Liver (tissue), 9 donors: Measurements from ENCODE around the gene MS4A12. TPM values are rescaled to one million over a fixed set of nuclear protein-coding genes. Genes with fewer than 3 reads are reported as not detected.

Experiments
- DNase-seq: peaks from one replicate; pipeline ENCODE4 v3.0.0-alpha.2; 2017; ENCODE audit warnings: low spot score
- H3K27ac ChIP-seq, 2 donors: one replicate each; pipeline ENCODE4 v1.7.0; 2013; ENCODE audit warnings: inconsistent platforms in 2 of 2, low read length in 2 of 2, control low read depth in 1 of 2, low read depth in 1 of 2, mild to moderate bottlenecking in 1 of 2
- H3K27me3 ChIP-seq, 4 donors: one replicate each; pipeline versions ENCODE4 v1.6.1 to v1.7.0; 2013; ENCODE audit warnings: low read length in 3 of 4, inconsistent platforms in 1 of 4, mild to moderate bottlenecking in 1 of 4, moderate library complexity in 1 of 4; ENCODE audit not compliant: control insufficient read depth in 4 of 4, insufficient read depth in 4 of 4
- H3K36me3 ChIP-seq, 4 donors: one replicate each; pipeline versions ENCODE4 v1.6.1 to v1.7.0; 2013; ENCODE audit warnings: low read length in 3 of 4, mild to moderate bottlenecking in 3 of 4, low read depth in 1 of 4, moderate library complexity in 1 of 4; ENCODE audit not compliant: control insufficient read depth in 4 of 4, insufficient read depth in 3 of 4
- H3K4me1 ChIP-seq, 4 donors: one replicate each; pipeline versions ENCODE4 v1.6.1 to v1.7.0; 2013; ENCODE audit warnings: low read length in 3 of 4, mild to moderate bottlenecking in 3 of 4, moderate library complexity in 1 of 4; ENCODE audit not compliant: control insufficient read depth in 4 of 4, insufficient read depth in 4 of 4
- H3K4me3 ChIP-seq, 3 donors: one replicate each; pipeline versions ENCODE4 v1.6.1 to v1.7.0; 2013; ENCODE audit warnings: low read length in 3 of 3, control low read depth in 1 of 3, low read depth in 1 of 3, mild to moderate bottlenecking in 1 of 3
- H3K9ac ChIP-seq, 2 donors: one replicate each; pipeline ENCODE4 v1.7.0; 2013; ENCODE audit warnings: low read length in 2 of 2, mild to moderate bottlenecking in 2 of 2, moderate library complexity in 2 of 2, control low read depth in 1 of 2, low read depth in 1 of 2
- H3K9me3 ChIP-seq, 4 donors: one replicate each; pipeline versions ENCODE4 v1.6.1 to v1.7.0; 2013; ENCODE audit warnings: low read length in 3 of 4; ENCODE audit not compliant: control insufficient read depth in 4 of 4
- EGR1 ChIP-seq, 2 donors: IDR thresholded peaks; 2 replicates each; pipeline ENCODE4 v1.6.1; 2016 to 2018; ENCODE audit warnings: antibody characterized with exemption in 2 of 2, low read depth in 2 of 2
- FOXA2 ChIP-seq: IDR thresholded peaks from 2 replicates; pipeline ENCODE4 v1.6.1; 2016; ENCODE audit warnings: antibody characterized with exemption
- GABPA ChIP-seq, 2 donors: IDR thresholded peaks in 1 of 2; conservative IDR thresholded peaks in 1 of 2; 2 replicates each; pipeline ENCODE4 v1.6.1; 2016; ENCODE audit warnings: antibody characterized with exemption in 2 of 2, mild to moderate bottlenecking in 1 of 2, moderate library complexity in 1 of 2
- HNF4A ChIP-seq, 2 donors: conservative IDR thresholded peaks; 2 replicates each; pipeline ENCODE4 v1.6.1; 2016; ENCODE audit warnings: antibody characterized with exemption in 2 of 2, mild to moderate bottlenecking in 2 of 2
- NR2F2 ChIP-seq: IDR thresholded peaks from 2 replicates; pipeline ENCODE4 v1.6.1; 2016; ENCODE audit warnings: antibody characterized with exemption
- RAD21 ChIP-seq, 2 donors: IDR thresholded peaks; 2 replicates each; pipeline ENCODE4 v1.6.1; 2016; ENCODE audit warnings: antibody characterized with exemption in 2 of 2, mild to moderate bottlenecking in 2 of 2
- RXRA ChIP-seq, 2 donors: IDR thresholded peaks; 2 replicates each; pipeline ENCODE4 v1.6.1; 2017 to 2018; ENCODE audit warnings: antibody characterized with exemption in 2 of 2, mild to moderate bottlenecking in 1 of 2
- SP1 ChIP-seq: IDR thresholded peaks from 2 replicates; pipeline ENCODE4 v1.6.1; 2018; ENCODE audit warnings: antibody characterized with exemption, mild to moderate bottlenecking
- TAF1 ChIP-seq: conservative IDR thresholded peaks from 2 replicates; pipeline ENCODE4 v1.6.1; 2016; ENCODE audit warnings: antibody characterized with exemption, mild to moderate bottlenecking
- YY1 ChIP-seq: IDR thresholded peaks from 2 replicates; pipeline ENCODE4 v1.6.1; 2016; ENCODE audit warnings: antibody characterized with exemption, mild to moderate bottlenecking
- WGBS: extraction: QIAGEN DNeasy Blood & Tissue Kit; methylation state at CpG from one replicate; pipeline ENCODE4 v1.1.7; 2013; 5-methylcytosine and 5-hydroxymethylcytosine counted together
- polyA plus RNA-seq, 2 donors: library from polyadenylated mRNA; stranded (reverse) in 1 of 2; unstranded in 1 of 2; fragments of 200-250 nt in 1 of 2; fragments of >200 nt in 1 of 2; fragmentation: Nextera tagmentation in 1 of 2; extraction: Ambion mirVana in 1 of 2; gene quantifications; one replicate each; pipeline versions ENCODE4 v1.2.1 to v1.2.3, GENCODE V29; 2013 to 2015
- total RNA-seq, 2 donors: library from RNA; depleted of rRNA; stranded (reverse); fragments of >200 nt; gene quantifications; one replicate each; pipeline ENCODE4 v1.2.3, GENCODE V29; 2014
- TF ChIP-seq, protein P1 (sequence below): IDR thresholded peaks from 2 replicates; pipeline ENCODE4 v1.6.1; 2016; ENCODE audit warnings: antibody characterized with exemption
- TF ChIP-seq, protein P2 (sequence below): IDR thresholded peaks from 2 replicates; pipeline ENCODE4 v1.6.1; 2016; ENCODE audit warnings: antibody characterized with exemption, mild to moderate bottlenecking
- TF ChIP-seq, protein P3 (sequence below): IDR thresholded peaks from 2 replicates; pipeline ENCODE4 v1.6.1; 2016; ENCODE audit warnings: antibody characterized with exemption
- TF ChIP-seq, protein P4 (sequence below): IDR thresholded peaks from 2 replicates; pipeline ENCODE4 v1.6.1; 2016; ENCODE audit warnings: antibody characterized with exemption
- donor health status: healthy.
- donor health status: healthy.
- donor health status: healthy.
- donor health status: healthy.
- donor health status: healthy.

The MS4A12 gene
- total and polyA plus RNA-seq, 4 donors = not detected

DNA sequence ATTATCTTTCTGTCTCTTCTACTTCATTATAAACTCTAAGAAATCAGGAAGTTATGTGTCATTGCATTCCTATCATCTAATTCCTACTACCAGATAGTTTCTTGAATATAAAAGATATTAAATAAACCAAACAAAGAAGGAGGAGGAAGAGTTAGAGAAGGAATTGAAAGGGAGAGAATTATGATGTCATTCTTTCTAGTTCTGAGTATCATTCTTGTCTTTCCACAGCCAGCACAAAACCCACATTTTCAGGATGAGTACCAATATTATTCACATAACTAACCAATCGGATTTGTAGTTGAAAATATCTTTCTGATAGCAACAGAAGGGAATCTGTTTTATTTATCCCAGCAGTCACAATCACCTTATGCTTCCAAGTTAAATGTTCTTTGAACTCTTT lies 35.9 kb downstream of the MS4A12 start:
- Histone ChIP-seq H3K36me3 (no peaks in the 10 kb centered on the region), H3K4me1 (no peaks in the 10 kb centered on the region), H3K9me3 (peaks cover 0 to 5% (median 0%) of the 10 kb centered on the region in 4 donors), H3K27me3 (no peaks in the 10 kb centered on the region), H3K9ac (no peak overlapping the region), H3K4me3 (no peak overlapping the region), H3K27ac (no peak overlapping the region)
- TF ChIP-seq, protein P1, sequence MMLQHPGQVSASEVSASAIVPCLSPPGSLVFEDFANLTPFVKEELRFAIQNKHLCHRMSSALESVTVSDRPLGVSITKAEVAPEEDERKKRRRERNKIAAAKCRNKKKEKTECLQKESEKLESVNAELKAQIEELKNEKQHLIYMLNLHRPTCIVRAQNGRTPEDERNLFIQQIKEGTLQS = no peak
- no peak for TF ChIP-seq TAF1
- TF ChIP-seq RXRA (IDR thresholded peaks at IDR 0.05) = no peak
- TF ChIP-seq, protein P2, sequence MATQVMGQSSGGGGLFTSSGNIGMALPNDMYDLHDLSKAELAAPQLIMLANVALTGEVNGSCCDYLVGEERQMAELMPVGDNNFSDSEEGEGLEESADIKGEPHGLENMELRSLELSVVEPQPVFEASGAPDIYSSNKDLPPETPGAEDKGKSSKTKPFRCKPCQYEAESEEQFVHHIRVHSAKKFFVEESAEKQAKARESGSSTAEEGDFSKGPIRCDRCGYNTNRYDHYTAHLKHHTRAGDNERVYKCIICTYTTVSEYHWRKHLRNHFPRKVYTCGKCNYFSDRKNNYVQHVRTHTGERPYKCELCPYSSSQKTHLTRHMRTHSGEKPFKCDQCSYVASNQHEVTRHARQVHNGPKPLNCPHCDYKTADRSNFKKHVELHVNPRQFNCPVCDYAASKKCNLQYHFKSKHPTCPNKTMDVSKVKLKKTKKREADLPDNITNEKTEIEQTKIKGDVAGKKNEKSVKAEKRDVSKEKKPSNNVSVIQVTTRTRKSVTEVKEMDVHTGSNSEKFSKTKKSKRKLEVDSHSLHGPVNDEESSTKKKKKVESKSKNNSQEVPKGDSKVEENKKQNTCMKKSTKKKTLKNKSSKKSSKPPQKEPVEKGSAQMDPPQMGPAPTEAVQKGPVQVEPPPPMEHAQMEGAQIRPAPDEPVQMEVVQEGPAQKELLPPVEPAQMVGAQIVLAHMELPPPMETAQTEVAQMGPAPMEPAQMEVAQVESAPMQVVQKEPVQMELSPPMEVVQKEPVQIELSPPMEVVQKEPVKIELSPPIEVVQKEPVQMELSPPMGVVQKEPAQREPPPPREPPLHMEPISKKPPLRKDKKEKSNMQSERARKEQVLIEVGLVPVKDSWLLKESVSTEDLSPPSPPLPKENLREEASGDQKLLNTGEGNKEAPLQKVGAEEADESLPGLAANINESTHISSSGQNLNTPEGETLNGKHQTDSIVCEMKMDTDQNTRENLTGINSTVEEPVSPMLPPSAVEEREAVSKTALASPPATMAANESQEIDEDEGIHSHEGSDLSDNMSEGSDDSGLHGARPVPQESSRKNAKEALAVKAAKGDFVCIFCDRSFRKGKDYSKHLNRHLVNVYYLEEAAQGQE = no peak
- TF ChIP-seq, protein P3, sequence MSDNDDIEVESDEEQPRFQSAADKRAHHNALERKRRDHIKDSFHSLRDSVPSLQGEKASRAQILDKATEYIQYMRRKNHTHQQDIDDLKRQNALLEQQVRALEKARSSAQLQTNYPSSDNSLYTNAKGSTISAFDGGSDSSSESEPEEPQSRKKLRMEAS = no peak
- no peak for TF ChIP-seq YY1
- TF ChIP-seq EGR1 (IDR thresholded peaks at IDR 0.05; ENCODE audit: low read depth in 2 of 2) = no peak
- TF ChIP-seq FOXA2 = no peak
- WGBS = 39% methylated on average over 1 of the region's 1 CpG
- DNase-seq = no peak

DNA sequence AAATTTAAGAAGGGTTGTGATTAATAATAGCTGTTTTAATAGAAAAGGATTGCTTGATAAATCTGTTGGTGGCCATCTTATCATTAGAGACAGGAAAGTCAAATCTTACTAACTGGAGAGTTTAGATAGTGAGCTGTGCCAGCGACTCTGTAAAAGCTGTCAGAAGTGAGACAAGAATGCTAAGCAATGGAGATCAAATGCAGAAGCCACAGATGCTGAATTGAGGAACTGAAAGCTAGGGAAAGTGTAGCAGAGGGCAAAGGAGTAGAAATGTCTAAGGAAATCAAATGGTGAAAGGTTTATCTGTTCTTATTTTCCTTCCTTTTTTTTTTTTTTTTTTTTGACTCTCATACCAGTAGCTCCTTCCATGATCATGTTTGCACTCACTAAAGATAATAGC lies 36.4 kb downstream of the MS4A12 start:
- H3K9ac ChIP-seq = no peak overlapping the region

More for the DNA sequence above, 36.4 kb downstream of the MS4A12 start:
- peaks cover 0 to 5% (median 0%) of the 10 kb centered on the region in 4 donors for H3K9me3 ChIP-seq
- H3K27ac ChIP-seq = no peak overlapping the region
- 21% methylated on average over 1 of the region's 1 CpG for WGBS
- H3K4me3 ChIP-seq = no peak overlapping the region
- no peaks in the 10 kb centered on the region for H3K27me3 ChIP-seq
- TF ChIP-seq NR2F2 (no peak), RXRA (IDR thresholded peaks at IDR 0.05) (no peak), TAF1 (no peak), FOXA2 (no peak), YY1 (no peak), RAD21 (IDR thresholded peaks at IDR 0.05) (no peak), SP1 (no peak), HNF4A (conservative IDR thresholded peaks at IDR 0.05) (no peak), GABPA (IDR thresholded peaks at IDR 0.05 in 1 of 2, conservative IDR thresholded peaks at IDR 0.05 in 1 of 2) (no peak)
- TF ChIP-seq, protein P1 = no peak
- TF ChIP-seq, protein P4, sequence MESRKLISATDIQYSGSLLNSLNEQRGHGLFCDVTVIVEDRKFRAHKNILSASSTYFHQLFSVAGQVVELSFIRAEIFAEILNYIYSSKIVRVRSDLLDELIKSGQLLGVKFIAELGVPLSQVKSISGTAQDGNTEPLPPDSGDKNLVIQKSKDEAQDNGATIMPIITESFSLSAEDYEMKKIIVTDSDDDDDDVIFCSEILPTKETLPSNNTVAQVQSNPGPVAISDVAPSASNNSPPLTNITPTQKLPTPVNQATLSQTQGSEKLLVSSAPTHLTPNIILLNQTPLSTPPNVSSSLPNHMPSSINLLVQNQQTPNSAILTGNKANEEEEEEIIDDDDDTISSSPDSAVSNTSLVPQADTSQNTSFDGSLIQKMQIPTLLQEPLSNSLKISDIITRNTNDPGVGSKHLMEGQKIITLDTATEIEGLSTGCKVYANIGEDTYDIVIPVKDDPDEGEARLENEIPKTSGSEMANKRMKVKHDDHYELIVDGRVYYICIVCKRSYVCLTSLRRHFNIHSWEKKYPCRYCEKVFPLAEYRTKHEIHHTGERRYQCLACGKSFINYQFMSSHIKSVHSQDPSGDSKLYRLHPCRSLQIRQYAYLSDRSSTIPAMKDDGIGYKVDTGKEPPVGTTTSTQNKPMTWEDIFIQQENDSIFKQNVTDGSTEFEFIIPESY = no peak
- TF ChIP-seq, protein P3 = no peak
- no peak for DNase-seq
- no peaks in the 10 kb centered on the region for H3K36me3 ChIP-seq
- H3K4me1 ChIP-seq = no peaks in the 10 kb centered on the region
